SK-N-SH treated with all-trans-retinoic acid at 6 μM for 48 hours (cell line): ENCODE data around the gene ACTL7B.

Source experiments
- ISL1 ChIP-seq: fragments of 250-450 bp; sonication (Bioruptor Pico); IDR thresholded peaks from 2 replicates; pipeline ENCODE4 v2.1.2; 2022; ENCODE audit warnings: mild to moderate bottlenecking, moderate library complexity
- PPARA ChIP-seq: fragments of 250-450 bp; sonication (Bioruptor Pico); IDR thresholded peaks from 2 replicates; pipeline ENCODE4 v1.5.0; 2020; ENCODE audit warnings: mild to moderate bottlenecking, borderline replicate concordance

DNA sequence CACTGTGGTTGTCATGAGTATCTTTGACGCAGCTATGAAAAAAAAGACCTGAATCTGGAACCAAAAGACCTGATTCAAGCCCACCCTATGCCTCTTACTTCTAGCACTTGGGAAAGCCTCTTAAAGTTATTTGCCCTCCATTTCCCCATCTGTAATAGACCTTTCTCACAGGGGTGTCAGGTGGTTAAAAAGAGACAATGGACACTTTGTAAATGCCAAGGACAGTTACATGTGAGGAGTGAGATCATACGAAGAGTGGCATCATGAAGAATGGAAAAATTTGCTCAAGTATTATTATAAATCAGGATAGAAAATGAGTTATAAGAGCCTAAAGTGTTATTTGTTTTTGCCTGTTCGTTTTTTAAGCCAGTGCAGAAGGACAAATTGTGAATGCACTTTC, 46.5 kb downstream of the ACTL7B start:
- TF ChIP-seq PPARA (CRISPR knock-in tag) (no peak), ISL1 (CRISPR knock-in tag) (no peak)
